ENCODE data around the gene TMEM9B.
"Not testable (repeated sequence)": the region's sequence is repeated elsewhere in the genome, so short reads cannot be mapped to it uniquely, and the experiment has no call there.

The TMEM9B gene

DNA sequence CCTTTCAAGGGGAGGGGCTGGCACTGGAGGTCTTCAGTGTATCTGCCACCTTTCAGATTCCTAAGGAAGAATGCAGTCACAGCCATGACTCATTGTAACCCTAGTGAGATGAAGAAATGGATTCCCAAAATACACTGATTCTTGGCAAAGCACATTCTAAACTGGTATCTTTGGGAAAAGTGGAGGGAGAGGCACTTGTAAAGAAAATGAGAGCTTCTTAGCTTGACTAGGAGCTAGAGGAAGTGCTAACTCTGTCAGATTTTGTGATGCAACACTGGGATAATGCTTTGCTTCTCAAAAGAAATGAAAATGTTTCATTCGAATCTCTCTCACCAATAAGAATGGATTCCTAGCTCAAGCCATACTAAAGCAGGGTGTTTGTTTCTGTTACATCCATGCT is 25.2 kb upstream of the TMEM9B start:
- ChIA-PET CTCF (no interaction called here), POLR2A (ENCODE audit: low non-redundant PET) (no interaction called here)
- no peak overlapping the region for H3K27ac ChIP-seq
- TF ChIP-seq, protein P1, sequence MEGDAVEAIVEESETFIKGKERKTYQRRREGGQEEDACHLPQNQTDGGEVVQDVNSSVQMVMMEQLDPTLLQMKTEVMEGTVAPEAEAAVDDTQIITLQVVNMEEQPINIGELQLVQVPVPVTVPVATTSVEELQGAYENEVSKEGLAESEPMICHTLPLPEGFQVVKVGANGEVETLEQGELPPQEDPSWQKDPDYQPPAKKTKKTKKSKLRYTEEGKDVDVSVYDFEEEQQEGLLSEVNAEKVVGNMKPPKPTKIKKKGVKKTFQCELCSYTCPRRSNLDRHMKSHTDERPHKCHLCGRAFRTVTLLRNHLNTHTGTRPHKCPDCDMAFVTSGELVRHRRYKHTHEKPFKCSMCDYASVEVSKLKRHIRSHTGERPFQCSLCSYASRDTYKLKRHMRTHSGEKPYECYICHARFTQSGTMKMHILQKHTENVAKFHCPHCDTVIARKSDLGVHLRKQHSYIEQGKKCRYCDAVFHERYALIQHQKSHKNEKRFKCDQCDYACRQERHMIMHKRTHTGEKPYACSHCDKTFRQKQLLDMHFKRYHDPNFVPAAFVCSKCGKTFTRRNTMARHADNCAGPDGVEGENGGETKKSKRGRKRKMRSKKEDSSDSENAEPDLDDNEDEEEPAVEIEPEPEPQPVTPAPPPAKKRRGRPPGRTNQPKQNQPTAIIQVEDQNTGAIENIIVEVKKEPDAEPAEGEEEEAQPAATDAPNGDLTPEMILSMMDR (conservative IDR thresholded peaks at IDR 0.05; ENCODE audit: low read depth): no peak
- no peak for DNase-seq (ENCODE audit: low spot score)

DNA sequence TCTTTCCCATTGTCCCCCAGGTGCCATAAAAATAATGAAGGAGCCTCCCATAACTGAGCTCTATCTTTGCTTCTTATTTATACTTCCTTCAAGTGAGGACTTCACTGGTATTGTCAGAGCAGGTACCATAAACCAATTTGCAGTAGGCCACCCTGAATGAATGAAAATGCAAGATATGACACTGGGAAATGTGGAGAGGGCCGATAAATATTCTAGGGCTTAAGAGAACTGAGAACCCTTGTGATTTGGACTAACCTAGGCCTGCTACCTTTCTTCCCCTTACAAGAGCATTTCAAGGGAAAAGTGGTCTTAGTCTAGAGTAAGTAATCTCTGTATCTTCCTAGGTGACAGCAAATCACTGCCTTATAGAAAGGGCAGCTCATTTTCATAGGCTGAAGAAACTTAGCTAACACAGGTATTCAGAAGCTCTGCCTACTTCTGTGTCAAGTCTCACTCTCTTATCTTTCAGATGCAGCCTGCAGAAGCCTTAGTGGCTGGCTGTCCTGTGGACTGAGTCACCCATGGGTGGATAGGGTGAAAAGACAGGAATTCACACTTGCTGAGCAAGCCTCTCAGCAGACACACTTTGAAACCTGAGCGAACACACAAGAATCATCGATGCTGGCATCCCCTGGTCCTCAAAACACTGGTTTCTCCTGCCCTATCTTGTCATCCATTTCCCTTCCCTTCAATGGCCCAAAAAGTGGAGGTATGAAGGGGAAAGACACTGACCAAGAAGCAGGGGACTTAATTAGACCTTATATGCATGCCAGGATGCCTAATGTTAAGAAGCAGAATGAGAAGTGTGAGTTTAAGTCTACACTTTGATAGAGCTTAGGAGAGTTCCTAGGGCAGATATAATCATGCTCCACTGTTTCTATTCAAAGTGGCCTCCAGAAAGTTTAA is 24.3 kb upstream of the TMEM9B start:
- CTCF ChIA-PET: no interaction called here
- DNase-seq (ENCODE audit: low spot score): no peak
- no peak overlapping the region for H3K27ac ChIP-seq
- POLR2A ChIA-PET (ENCODE audit: low non-redundant PET): no interaction called here
- TF ChIP-seq, protein P1 (conservative IDR thresholded peaks at IDR 0.05; ENCODE audit: low read depth): no peak

DNA sequence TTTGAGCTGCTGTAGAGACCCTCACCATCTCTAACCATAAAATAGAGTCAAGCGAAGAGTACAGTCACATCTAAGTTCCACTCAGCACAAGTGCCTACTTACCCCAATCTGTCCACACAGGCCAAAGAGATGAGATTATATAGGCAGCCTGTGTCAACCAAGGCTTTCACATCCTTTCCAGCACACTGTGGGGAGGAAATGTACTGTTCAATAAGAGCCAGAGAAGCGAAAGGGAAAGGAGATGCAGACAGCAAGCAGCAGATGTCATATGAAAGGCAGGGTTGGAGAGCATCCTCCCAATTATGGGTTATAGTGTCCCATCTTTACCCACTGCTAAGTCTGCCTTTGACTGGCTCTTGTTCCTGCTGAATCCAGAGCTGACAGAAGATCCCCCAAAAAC is 23.2 kb upstream of the TMEM9B start:
- TF ChIP-seq, protein P1 (conservative IDR thresholded peaks at IDR 0.05; ENCODE audit: low read depth): no peak
- ChIA-PET CTCF (no interaction called here), POLR2A (ENCODE audit: low non-redundant PET) (no interaction called here)
- no peak for DNase-seq (ENCODE audit: low spot score)
- no peak overlapping the region for H3K27ac ChIP-seq

DNA sequence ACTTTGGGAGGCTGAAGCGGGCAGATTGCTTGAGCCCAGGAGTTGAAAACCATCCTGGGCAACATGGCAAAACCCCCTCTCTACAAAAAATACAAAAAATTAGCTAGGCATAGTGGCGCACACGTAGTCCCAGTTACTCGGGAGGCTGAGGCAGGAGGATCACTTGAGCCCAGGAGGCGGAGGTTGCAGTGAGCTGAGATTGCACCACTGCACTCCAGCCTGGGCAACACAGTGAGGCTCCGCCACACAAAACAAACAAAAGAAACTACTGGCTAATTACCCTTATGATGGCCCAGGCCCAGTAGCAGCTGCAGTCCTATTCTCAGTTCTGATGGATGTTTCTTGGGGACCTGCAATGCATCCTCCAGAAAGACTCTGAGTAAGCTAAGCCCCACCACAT is 22.5 kb upstream of the TMEM9B start:
- POLR2A ChIA-PET (ENCODE audit: low non-redundant PET); H3K27ac ChIP-seq; CTCF ChIA-PET; DNase-seq (ENCODE audit: low spot score): not testable (repeated sequence)

DNA sequence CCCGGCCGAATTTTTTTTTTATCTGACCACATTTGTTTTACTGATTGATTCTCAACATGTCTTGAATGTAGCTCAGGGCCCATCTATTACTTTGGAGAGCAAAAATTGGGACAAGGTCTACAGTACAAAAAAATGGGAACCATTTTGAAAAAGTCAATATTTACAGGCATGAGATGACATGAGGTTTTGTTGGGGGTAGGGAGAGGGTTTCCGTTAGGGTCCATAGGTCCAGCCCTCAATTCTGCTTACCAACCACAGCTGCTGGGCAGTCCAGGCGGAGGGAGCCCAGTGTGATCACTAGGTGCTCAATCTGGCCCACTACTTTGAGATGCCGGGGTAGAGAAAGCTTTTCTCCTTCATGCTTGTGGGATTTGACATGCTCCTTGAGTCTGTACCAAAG is 21.2 kb upstream of the TMEM9B start:
- TF ChIP-seq, protein P1 (conservative IDR thresholded peaks at IDR 0.05; ENCODE audit: low read depth): no peak
- no peak overlapping the region for H3K27ac ChIP-seq
- POLR2A ChIA-PET (ENCODE audit: low non-redundant PET): no interaction called here
- DNase-seq (ENCODE audit: low spot score): no peak
- CTCF ChIA-PET: no interaction called here

DNA sequence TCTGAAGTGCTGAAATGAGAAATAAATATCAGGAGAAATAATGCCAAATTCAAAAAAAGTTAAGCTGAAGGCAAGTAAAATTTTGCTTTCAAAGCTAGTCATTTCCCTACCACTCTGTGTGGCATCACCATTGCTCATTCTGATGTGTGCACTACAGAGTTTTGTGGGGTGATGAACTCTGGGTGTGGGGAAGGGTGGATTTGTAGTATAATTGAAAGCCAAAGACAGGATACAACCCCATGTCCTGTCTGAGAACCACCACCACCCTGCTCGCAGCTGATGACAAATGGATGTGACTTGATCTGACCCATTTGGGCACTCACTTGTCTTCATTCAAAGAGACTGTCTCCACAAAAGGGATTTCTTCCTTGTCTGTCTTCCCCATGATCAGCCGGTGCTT is 19.3 kb upstream of the TMEM9B start:
- CTCF ChIA-PET: no interaction called here
- DNase-seq (ENCODE audit: low spot score): no peak
- H3K27ac ChIP-seq: no peak overlapping the region
- TF ChIP-seq, protein P1 (conservative IDR thresholded peaks at IDR 0.05; ENCODE audit: low read depth): no peak
- POLR2A ChIA-PET (ENCODE audit: low non-redundant PET): no interaction called here

DNA sequence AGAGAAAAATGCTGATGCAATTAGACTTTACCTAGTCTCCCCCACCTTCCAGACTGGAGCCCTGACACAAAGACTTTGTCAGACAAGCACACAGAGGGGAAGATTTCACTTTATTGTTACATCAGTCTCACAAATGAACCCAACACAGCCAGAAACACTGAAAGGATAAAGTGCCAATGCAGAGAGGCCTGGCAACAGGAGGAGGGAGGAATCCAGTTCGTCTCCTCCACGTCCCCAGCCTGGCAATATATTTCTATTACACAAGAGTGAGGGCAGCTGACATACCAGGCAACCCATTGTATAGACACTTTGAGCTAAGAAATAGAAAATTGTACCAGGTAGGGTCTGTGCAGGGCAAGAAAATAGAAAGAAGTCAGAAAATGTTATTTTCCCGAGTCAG is 16.2 kb upstream of the TMEM9B start:
- CTCF ChIA-PET: interaction anchor here (1.0 kb wide), 1 partner anchor 35 kb away, joined by 4 read pairs; no protein-coding TSS in a partner anchor
- POLR2A ChIA-PET (ENCODE audit: low non-redundant PET): no interaction called here
- no peak for DNase-seq (ENCODE audit: low spot score)
- TF ChIP-seq, protein P1 (conservative IDR thresholded peaks at IDR 0.05; ENCODE audit: low read depth): no peak
- no peak overlapping the region for H3K27ac ChIP-seq

DNA sequence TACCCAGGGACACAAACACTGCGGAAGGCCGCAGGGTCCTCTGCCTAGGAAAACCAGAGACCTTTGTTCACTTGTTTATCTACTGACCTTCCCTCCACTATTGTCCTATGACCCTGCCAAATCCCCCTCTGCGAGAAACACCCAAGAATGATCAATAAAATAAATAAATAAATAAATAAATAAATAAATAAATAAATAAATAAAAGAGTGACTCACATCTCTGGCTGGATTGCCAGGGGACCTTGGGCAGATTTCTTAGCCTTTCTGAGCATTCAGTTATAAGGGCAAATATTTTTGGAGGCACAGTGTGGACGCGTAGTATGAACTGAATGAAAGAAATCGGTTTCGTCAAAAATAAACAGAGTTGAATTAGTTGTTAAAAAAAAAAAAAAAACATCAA is 15.1 kb upstream of the TMEM9B start:
- H3K27ac ChIP-seq; CTCF ChIA-PET; DNase-seq (ENCODE audit: low spot score); POLR2A ChIA-PET (ENCODE audit: low non-redundant PET): not testable (repeated sequence)
